IPS DF 19.7 (cell line): ENCODE results near the gene SHROOM3.

Experiments
- DNase-seq: peaks from one replicate; pipeline ENCODE4 v3.0.0-alpha.2; 2013; ENCODE audit warnings: low read depth, low spot score

SHROOM3 gene

GRCh38 chr4:76811604-76812412 is 376.8 kb downstream of the SHROOM3 start:
- no peak for DNase-seq

GRCh38 chr4:76813070-76813469 is 378.0 kb downstream of the SHROOM3 start:
- no peak for DNase-seq

- DNase-seq = no peak
Observed at GRCh38 chr4:76821641-76822040, 386.6 kb downstream of the SHROOM3 start.

GRCh38 chr4:76822303-76822702 is 387.3 kb downstream of the SHROOM3 start:
- no peak for DNase-seq

- DNase-seq = no peak
Observed at GRCh38 chr4:76823495-76823894, 388.5 kb downstream of the SHROOM3 start.

- no peak for DNase-seq
Observed at GRCh38 chr4:76830612-76830963, 395.6 kb downstream of the SHROOM3 start.

- no peak for DNase-seq
Observed at GRCh38 chr4:76830964-76831703, 396.1 kb downstream of the SHROOM3 start.

- DNase-seq = no peak
Observed at GRCh38 chr4:76831711-76832373, 396.8 kb downstream of the SHROOM3 start.
